T1000 (cell line): ENCODE results near the gene C2CD4D.
"Not testable (repeated sequence)": the region's sequence is repeated elsewhere in the genome, so short reads cannot be mapped to it uniquely, and the experiment has no call there.

Source experiments
- DNase-seq: peaks from one replicate; lab custom pipeline; 2025; ENCODE audit warnings: mixed read lengths; lab: John Stamatoyannopoulos, UW

The C2CD4D gene

DNA sequence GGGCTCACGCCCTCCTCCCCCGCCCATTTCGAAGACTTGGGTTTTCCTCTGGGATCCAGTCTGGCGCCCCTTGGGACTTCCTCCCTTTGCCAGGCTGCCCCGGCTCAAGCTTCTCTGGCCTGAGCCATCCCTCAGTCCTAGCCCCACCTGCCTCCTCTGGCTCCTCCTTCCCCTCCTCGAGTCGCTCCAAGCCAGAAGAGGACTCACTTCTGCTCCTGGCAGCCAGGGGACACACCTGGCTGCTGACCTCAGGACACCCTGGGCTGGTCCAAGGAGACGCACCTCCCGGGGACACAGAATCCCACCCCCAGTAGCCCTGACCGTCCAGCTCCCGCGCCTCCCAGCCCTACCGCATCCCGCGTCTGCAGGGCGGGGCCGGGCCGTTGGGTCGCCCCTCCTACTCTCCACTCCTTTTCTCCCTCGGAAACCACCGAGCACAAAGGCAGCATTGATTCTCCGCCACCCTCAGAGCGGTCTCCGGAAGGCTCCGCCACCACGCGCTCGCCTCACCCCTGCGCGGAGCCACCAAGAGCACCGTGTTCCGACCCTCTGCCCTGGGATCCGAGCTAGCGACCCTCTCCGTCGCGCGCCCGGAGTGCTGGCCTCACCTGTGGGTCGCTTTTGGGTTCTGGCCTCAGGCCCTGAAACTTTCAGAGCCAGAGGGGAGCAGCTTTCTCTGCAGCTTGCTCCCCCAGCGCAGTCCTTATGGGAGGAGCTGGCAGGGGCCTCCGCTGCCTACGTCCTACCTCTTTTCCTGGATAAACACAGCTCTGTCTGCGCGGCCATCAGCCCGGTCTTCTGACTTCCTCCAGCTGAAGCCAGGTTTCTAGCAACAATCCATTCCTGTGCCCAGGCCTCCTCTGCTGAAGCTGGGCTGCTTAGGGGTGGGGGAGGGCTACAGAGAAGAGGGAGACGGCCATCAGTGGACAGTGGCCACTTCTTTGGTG lies at the start of gene C2CD4D:
C2CD4D (minus strand) TSS at position 364 of the 947 bp plus-strand sequence. CDS start 831 bp downstream, outside the sequence.
- no peak for DNase-seq

- DNase-seq: no peak
These were observed 49.5 kb upstream of the C2CD4D start for GRCh38 chr1:151888972-151889570.

- DNase-seq: peak; percentile 33
These were observed 47.4 kb upstream of the C2CD4D start for GRCh38 chr1:151887028-151887427.

GRCh38 chr1:151885479-151885878 lies 45.9 kb upstream of the C2CD4D start:
- no peak for DNase-seq

DNA sequence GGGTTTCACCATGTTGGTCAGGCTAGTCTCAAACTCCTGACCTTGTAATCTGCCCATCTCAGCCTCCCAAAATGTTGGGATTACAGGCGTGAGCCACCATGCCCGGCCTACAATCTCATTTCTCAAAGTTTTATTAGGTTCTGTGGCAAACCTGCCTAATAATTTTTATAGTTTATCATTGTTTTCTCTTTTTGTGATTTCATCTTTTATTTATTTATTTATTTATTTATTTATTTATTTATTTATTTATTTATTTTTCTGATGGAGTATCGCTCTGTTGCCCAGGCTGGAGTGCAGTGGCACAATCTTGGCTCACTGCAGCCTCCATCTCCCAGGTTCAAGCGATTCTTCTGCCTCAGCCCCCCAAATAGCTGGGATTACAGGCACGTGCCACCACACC lies 45.3 kb upstream of the C2CD4D start:
- DNase-seq: not testable (repeated sequence)

DNA sequence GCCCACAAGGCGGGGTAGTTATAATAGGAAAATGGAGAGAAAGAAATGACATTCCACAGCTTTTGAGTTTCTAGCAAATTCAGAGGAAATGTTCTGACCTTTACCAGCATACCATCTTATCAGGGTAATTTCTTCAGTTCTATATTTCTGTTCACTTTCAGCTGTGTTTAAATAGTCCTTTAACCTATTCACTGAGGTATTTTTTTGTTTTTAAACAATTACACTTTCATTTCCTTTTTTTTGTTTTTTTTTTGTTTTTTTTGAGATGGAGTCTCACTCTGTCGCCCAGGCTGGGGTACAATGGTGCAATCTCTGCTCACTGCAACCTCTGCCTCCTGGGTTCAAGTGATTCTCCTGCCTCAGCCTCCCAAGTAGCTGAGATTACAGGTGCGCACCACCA lies 44.8 kb upstream of the C2CD4D start:
- DNase-seq: not testable (repeated sequence)

DNA sequence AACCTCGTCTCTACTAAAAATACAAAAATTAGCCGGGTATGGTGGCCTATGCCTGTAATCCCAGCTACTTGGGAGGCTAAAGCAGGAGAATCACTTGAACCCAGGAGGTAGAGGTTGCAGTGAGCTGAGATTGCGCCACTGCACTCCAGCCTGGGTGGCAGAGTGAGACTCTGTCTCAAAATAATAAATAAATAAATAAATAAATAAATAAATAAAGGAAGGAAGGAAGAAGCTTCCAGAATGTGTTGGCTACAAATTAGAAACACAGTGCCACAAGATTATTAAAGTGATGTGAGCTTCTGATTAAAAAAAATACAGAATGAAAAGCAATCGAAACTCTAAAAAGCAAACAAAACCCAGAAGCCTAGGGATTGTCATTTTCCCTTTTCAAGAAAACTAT lies 44.3 kb upstream of the C2CD4D start:
- not testable (repeated sequence) for DNase-seq

DNA sequence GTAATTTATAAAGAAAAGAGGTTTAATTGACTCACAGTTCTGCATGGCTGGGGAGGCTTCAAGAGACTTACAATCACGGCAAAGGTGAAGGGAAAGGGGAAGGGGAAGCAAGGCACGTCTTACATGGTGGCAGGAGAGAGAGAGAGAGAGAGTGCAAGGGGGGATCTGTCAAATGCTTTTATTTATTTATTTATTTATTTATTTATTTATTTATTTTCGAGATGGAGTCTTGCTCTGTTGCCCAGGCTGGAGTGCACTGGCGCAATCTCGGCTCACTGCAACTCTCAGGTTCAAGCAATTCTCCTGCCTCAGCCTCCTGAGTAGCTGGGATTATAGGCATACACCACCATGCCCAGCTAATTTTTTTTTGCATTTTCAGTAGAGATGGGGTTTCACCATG lies 43.3 kb upstream of the C2CD4D start:
- DNase-seq: not testable (repeated sequence)

DNA sequence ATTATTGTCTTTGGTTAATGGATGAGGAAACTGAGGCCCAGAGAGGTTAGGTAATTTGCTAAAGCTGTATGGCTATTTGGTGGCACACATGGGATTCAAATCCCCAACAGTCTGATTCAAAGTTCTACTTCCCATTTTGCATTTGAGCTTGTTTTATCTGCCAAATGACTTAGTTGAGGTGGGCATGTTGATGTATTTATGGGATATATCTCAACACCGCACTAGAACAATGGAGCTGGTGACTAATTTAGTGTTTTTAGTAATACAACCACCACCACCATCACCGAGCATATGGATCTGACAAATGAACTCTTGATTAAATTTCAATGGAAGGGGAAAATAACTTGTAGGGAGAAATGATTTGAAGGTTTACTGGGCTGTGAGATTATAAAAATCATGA lies 42.8 kb upstream of the C2CD4D start:
- no peak for DNase-seq

- no peak for DNase-seq
These were observed 41.9 kb upstream of the C2CD4D start for GRCh38 chr1:151881479-151881878.

DNA sequence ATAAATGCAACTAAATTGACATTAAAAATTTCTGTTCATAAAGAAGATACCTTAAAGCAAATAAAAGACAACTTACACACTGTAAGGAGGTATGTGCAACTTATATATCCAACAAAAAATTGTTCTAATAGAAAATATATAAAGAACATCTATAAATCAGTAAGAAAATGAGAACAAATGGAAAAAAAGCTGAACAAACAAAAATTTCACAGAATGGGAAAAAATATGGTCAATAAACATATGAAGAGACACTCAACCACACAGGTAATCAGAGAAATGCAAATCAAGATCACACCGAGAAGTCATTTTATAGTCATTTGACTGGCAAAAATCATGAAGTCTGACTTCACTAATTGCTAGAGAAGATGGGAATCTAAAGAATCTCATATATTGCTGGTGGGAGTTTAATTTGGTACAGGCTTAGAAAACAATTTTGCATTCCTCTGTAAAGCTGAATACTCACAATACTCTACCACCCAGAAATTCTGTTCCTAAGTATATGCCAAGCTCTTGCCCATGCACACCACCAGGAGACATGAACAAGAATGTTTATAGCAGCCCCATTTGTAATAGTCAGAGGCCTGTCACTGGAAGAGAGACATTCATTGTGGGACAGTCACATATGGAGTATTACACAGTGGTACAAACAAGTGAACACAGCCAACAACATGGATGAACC lies 35.9 kb upstream of the C2CD4D start:
- no peak for DNase-seq

DNA sequence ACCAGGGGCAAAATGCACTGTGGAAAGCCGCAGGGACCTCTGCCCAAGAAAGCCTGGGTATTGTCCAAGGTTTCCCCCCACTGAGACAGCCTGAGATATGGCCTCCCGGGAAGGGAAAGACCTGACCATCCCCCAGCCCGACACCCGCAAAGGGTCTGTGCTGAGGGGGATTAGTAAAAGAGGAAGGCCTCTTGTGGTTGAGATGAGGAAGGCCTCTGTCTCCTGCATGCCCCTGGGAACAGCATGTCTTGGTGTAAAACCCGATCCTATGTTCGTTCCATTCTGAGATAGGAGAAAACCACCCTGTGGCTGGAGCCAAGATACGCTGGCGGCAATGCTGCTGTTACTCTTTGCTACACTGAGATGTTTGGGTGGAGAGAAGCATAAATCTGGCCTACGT lies 33.2 kb upstream of the C2CD4D start:
- not testable (repeated sequence) for DNase-seq

GRCh38 chr1:151871284-151872030 lies 31.8 kb upstream of the C2CD4D start:
- DNase-seq: no peak

GRCh38 chr1:151868486-151868885 lies 28.9 kb upstream of the C2CD4D start:
- no peak for DNase-seq

- no peak for DNase-seq
These were observed 28.3 kb upstream of the C2CD4D start for GRCh38 chr1:151867765-151868411.

GRCh38 chr1:151867321-151867720 lies 27.7 kb upstream of the C2CD4D start:
- no peak for DNase-seq

GRCh38 chr1:151864411-151864810 lies 24.8 kb upstream of the C2CD4D start:
- no peak for DNase-seq

- DNase-seq: no peak
These were observed 23.0 kb upstream of the C2CD4D start for GRCh38 chr1:151862604-151863003.

DNA sequence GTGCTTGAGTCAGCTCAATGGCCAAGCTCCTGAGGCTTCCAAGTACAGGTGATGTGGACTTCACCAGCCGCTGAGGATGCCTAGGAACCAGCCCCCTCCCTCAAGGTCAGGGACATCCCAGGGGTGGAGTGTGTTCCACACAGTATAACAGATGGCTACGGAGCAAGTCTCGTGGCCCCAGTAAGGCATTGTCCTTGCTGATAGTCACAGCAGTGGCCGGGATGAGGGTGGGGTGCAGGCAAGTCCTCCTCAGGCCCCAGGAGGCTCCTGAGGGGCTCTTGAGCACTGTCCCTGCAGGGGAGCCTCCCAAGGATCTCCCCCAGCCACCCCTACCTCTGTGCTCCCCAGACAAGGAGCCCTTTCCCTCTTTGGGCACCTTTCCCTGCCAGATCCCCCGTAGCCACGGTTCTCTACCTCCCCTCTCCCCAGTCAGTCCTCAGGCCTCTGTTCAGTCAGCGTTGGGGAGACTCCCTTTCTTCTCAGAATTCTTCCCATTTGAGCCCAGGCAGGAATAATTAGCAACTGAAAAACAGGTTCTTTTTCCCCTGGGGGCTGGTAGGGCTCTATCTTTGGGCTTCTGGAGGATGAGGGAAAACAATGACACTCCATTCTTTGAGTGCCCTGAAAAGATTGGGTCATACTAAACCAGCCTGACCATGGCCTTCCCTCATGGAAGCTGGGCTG lies 21.0 kb upstream of the C2CD4D start:
- DNase-seq: no peak

DNA sequence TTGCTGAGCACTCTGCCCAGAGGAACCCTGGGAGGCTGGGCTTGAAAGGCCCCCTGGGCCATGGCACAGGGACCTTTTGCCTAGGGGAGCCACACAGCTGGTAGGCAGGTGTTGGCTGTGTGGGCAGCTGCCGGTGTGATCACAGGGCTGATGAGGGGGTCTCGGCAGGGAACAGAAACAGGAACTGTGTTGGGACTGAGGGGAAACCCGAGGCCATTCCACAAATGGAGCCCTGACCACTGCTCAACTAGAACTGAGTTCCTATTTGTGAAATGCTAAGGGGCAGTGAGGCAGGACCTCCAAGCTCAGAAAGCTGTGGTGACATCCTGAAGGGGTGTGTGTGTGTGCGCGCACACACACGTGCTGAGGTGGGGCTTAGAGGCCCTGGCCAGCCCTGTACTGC lies 20.3 kb upstream of the C2CD4D start:
- no peak for DNase-seq
